Upper lobe of left lung (tissue), 6 donors: ENCODE results near the gene DYRK1A. TPM values are rescaled to one million over a fixed set of nuclear protein-coding genes. Genes with fewer than 3 reads are reported as not detected.
A peak's percentile ranks its signal among the peaks of the same experiment; 100 is the strongest.

ENCODE experiments used
- ATAC-seq, 2 donors: fragments of 200-7000 bp; cut with Tn5 transposase; one replicate each; pipeline ENCODE4 v1.9.1; 2022; ENCODE audit warnings: mild to moderate bottlenecking in 2 of 2, moderate library complexity in 2 of 2; ENCODE audit not compliant: low FRiP score in 2 of 2
- DNase-seq, 2 donors: peaks; one replicate each; pipeline ENCODE4 v3.0.0-alpha.2; 2019 to 2020
- H3K27ac ChIP-seq, 4 donors: fragments of 200-600 bp; sonication (generic); one replicate each; pipeline ENCODE4 v1.5.1; 2016 to 2019
- H3K27me3 ChIP-seq, 4 donors: fragments of 200-600 bp; sonication (generic); one replicate each; pipeline ENCODE4 v1.5.1; 2017 to 2019
- H3K36me3 ChIP-seq, 4 donors: fragments of 200-600 bp; sonication (generic); one replicate each; pipeline ENCODE4 v1.5.1; 2016 to 2019
- H3K4me1 ChIP-seq, 4 donors: fragments of 200-600 bp; sonication (generic); one replicate each; pipeline ENCODE4 v1.5.1; 2018 to 2019
- H3K4me3 ChIP-seq, 4 donors: fragments of 200-600 bp; sonication (generic); one replicate each; pipeline ENCODE4 v1.5.1; 2017 to 2019; ENCODE audit warnings: mild to moderate bottlenecking in 2 of 4, moderate library complexity in 1 of 4
- H3K9me3 ChIP-seq, 4 donors: fragments of 200-600 bp; sonication (generic); one replicate each; pipeline ENCODE4 v1.5.1; 2018 to 2019
- CTCF ChIP-seq, 6 experiments: fragments of 450-650 bp in 4 of 6; fragments of 200-600 bp in 2 of 6; sonication (generic) in 2 of 6; IDR thresholded peaks; one replicate each; pipeline ENCODE4 v1.5.1; 2016 to 2019; ENCODE audit warnings: antibody characterized with exemption in 6 of 6
- EP300 ChIP-seq, 4 donors: sonication (generic); formaldehyde crosslinking; IDR thresholded peaks; one replicate each; pipeline ENCODE4 v1.5.1; 2017; ENCODE audit warnings: antibody characterized with exemption in 4 of 4, control low read depth in 2 of 4
- POLR2A ChIP-seq, 4 donors: fragments of 450-650 bp; IDR thresholded peaks; one replicate each; pipeline ENCODE4 v1.5.1; 2016 to 2017; ENCODE audit warnings: antibody characterized with exemption in 4 of 4, mild to moderate bottlenecking in 2 of 4
- POLR2AphosphoS5 ChIP-seq, 2 donors: sonication (generic); formaldehyde crosslinking; IDR thresholded peaks; one replicate each; pipeline ENCODE4 v1.5.1; 2017; ENCODE audit warnings: antibody characterized with exemption in 2 of 2
- WGBS, 2 donors: methylation state at CpG; one replicate each; pipeline ENCODE4 v1.1.5; 2017 to 2018; 5-methylcytosine and 5-hydroxymethylcytosine counted together
- total RNA-seq, 6 donors: library from RNA; depleted of rRNA in 4 of 6; stranded (reverse); fragments of >200 nt in 4 of 6; gene quantifications; one replicate each; pipeline versions ENCODE4 v1.1.0 to v1.2.1, GENCODE V29; 2016 to 2021
- donor health status: DM: no; HTN: no; CAD: no; lungs with moderate emphysema.
- donor health status: DM: no; HTN: yes; CAD: no; lungs with severe emphysema.

The DYRK1A gene
- total RNA-seq, 6 donors from 2014 or later: 64.1 to 116 (median 83.2) TPM

DNA sequence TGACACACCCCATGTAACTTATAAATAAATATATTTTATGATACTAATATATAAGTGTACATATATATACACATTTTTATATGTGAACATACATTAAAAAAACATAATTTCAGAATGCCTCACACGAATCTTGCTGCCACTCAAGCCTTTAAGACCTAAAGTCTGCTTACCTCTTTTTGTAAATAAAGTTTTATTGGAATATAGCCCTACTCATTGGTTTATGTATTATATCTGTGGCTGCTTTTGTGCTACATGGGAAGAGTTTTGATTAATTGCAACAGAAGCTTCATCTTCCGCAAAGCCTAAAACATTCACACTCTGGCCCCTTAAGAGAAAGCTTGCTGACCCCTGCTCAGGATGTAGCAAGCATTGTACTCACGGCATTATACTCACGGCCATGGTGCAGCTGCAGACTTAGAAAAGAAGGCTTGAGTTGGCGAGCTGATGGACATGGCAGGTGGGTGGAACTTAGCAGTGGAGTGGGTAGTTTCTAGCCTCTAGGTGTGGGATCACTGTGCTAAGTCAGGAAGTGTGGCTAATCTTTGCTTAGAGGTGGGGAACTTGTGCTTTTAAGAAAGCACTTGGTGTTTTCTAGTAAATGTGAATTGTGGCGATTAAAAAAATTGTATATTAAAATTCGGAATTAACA, 80.8 kb downstream of the DYRK1A start:
- Histone ChIP-seq H3K36me3 (peaks cover 0 to 3% (median 0%) of the 10 kb centered on the region in 4 donors), H3K27ac (no peak overlapping the region), H3K4me3 (no peak overlapping the region), H3K9me3 (no peaks in the 10 kb centered on the region), H3K27me3 (no peaks in the 10 kb centered on the region), H3K4me1 (peaks cover 26 to 77% (median 42%) of the 10 kb centered on the region in 4 donors)
- TF ChIP-seq EP300 (IDR thresholded peaks at IDR 0.05) (no peak), POLR2AphosphoS5 (IDR thresholded peaks at IDR 0.05) (no peak), POLR2A (IDR thresholded peaks at IDR 0.05) (no peak), CTCF (IDR thresholded peaks at IDR 0.05) (no peak)
- no peak for ATAC-seq
- no peak for DNase-seq
- 82 to 86% methylated on average over 7 of the region's 7 CpGs for WGBS, 2 donors

DNA sequence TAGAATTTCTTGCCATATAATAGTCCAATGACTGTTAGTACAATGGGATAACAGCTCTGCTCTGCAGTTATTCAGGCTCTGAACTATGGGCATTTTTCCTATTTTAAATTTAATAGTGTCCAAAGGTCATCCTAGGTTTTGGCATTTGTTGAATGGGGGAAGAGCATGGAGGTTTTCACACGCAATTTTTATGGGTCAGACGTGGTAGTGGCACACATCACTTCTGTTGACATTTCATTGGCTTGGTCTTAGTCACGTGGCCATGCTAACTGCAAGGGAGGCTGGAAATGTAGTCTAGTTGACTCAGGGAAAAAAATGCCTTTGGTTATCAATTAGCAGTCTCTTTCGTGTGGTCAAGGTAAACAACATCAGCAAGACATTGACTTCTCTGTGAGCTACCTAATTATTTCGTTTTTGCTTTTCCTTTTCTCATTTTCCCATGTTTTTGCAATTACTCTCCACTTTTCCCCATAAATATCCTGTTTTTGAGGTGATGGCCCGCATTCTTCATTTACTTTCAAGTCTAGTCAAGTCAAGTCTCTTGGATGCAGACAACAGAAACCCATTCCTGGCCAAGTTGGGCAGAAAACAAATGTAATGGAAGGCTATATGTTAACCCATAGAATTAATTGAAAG, 82.8 kb downstream of the DYRK1A start:
- Histone ChIP-seq H3K9me3 (no peaks in the 10 kb centered on the region), H3K27me3 (no peaks in the 10 kb centered on the region), H3K27ac (no peak overlapping the region), H3K36me3 (no peaks in the 10 kb centered on the region), H3K4me3 (no peak overlapping the region), H3K4me1 (peaks cover 38 to 74% (median 43%) of the 10 kb centered on the region in 4 donors)
- DNase-seq: no peak
- no peak for TF ChIP-seq CTCF (IDR thresholded peaks at IDR 0.05)
- no peak for TF ChIP-seq EP300 (IDR thresholded peaks at IDR 0.05)
- no peak for TF ChIP-seq POLR2A (IDR thresholded peaks at IDR 0.05)
- TF ChIP-seq POLR2AphosphoS5 (IDR thresholded peaks at IDR 0.05): no peak
- ATAC-seq: no peak
- 91 to 93% methylated on average over 6 of the region's 6 CpGs for WGBS, 2 donors

DNA sequence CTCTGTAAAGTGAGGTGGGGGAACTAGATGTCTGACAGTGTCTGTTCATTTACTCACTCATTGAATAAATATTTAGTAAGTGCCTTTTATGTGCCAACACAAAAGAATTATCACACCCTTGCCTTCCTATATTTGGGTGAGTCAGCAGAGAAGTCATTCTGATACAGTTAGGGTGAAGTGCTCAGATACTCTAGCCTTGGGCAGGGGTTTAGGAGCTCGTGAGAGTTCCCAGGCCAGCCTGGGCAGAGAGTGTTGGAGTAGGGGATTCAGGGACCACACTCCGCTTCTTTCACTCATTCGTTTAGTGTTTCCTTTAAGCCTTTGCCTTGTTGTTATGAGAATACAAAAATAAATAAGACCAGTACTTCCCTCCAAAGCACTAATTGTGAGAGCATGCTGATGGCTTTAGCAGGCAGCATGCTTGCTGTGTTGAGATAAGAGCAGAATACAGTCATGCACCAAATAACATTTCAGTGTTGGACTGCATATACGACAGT, 83.9 kb downstream of the DYRK1A start:
- TF ChIP-seq EP300 (IDR thresholded peaks at IDR 0.05): no peak
- no peak for TF ChIP-seq POLR2AphosphoS5 (IDR thresholded peaks at IDR 0.05)
- no peak for TF ChIP-seq POLR2A (IDR thresholded peaks at IDR 0.05)
- no peak for TF ChIP-seq CTCF (IDR thresholded peaks at IDR 0.05)
- DNase-seq (no peak), ATAC-seq (no peak)
- H3K27me3 ChIP-seq: no peaks in the 10 kb centered on the region
- H3K27ac ChIP-seq: no peak overlapping the region
- no peaks in the 10 kb centered on the region for H3K36me3 ChIP-seq
- peaks cover 36 to 72% (median 42%) of the 10 kb centered on the region in 4 donors for H3K4me1 ChIP-seq
- H3K4me3 ChIP-seq: no peak overlapping the region
- 77 to 79% methylated on average over 4 of the region's 4 CpGs for WGBS, 2 donors
- no peaks in the 10 kb centered on the region for H3K9me3 ChIP-seq

- Histone ChIP-seq H3K4me3 (no peak overlapping the region), H3K27me3 (no peaks in the 10 kb centered on the region), H3K9me3 (no peaks in the 10 kb centered on the region), H3K36me3 (no peaks in the 10 kb centered on the region), H3K4me1 (peaks cover 39 to 73% (median 44%) of the 10 kb centered on the region in 4 donors), H3K27ac (no peak overlapping the region)
- DNase-seq (peak in 1 of 2 donors; percentile 29), ATAC-seq (no peak)
- WGBS, 2 donors: 95 to 97% methylated on average over 16 of the region's 16 CpGs
- TF ChIP-seq CTCF (IDR thresholded peaks at IDR 0.05) (no peak), POLR2A (IDR thresholded peaks at IDR 0.05) (no peak)
Observed at GRCh38 chr21:37451446-37451845, 84.9 kb downstream of the DYRK1A start.
